Measurements from ENCODE around the gene CTLA4. TPM values are rescaled to one million over a fixed set of nuclear protein-coding genes. Genes with fewer than 3 reads are reported as not detected.

CTLA4 gene
- polyA plus RNA-seq, 1 donor (not counting 4 experiments of a cell fraction or from before 2014, with no cell fraction given), result not detected

- Histone ChIP-seq H3K4me1 (ENCODE audit: control insufficient read depth, extremely low read depth, insufficient read depth, low read length) (no peaks in the 10 kb centered on the region), H3K4me3 (ENCODE audit: control insufficient read depth in 2 of 3, extremely low read depth in 1 of 3, insufficient read depth in 2 of 3, low read depth in 1 of 3, low read length in 3 of 3) (no peak overlapping the region), H2AFZ (ENCODE audit: control insufficient read depth, low read length) (no peak overlapping the region), H3K4me2 (ENCODE audit: control insufficient read depth, extremely low read depth, insufficient read depth, low read depth, low read length) (no peak overlapping the region), H3K27me3 (ENCODE audit: control insufficient read depth, extremely low read depth, insufficient read depth, low read length) (no peaks in the 10 kb centered on the region), H3K9ac (ENCODE audit: control insufficient read depth, extremely low read depth, insufficient read depth, low read length) (no peak overlapping the region), H4K20me1 (ENCODE audit: control insufficient read depth, extremely low read depth, insufficient read depth, low read length) (no peaks in the 10 kb centered on the region), H3K9me1 (ENCODE audit: control insufficient read depth, extremely low read depth, insufficient read depth, low read length) (no peaks in the 10 kb centered on the region), H3K9me3 (ENCODE audit: control insufficient read depth, low read depth, low read length) (no peaks in the 10 kb centered on the region), H3K27ac (ENCODE audit: control insufficient read depth, insufficient read depth, low read length) (no peak overlapping the region), H3K79me2 (ENCODE audit: control insufficient read depth, insufficient read depth, low read length) (no peaks in the 10 kb centered on the region), H3K36me3 (ENCODE audit: control insufficient read depth in 2 of 2, extremely low read depth in 1 of 2, insufficient read depth in 2 of 2, low read length in 2 of 2) (no peaks in the 10 kb centered on the region)
- no peak for TF ChIP-seq EZH2 (IDR thresholded peaks at IDR 0.05; ENCODE audit: low read length)
- no peak for TF ChIP-seq CTCF (optimal IDR thresholded peaks at IDR 0.05 in 1 of 3, IDR thresholded peaks at IDR 0.05 in 1 of 3, conservative IDR thresholded peaks at IDR 0.05 in 1 of 3; ENCODE audit: extremely low read depth in 1 of 3, insufficient read depth in 2 of 3, low read length in 3 of 3)
- FAIRE-seq (no peak), DNase-seq (ENCODE audit: low read depth, low spot score) (no peak)
- dilution Hi-C loops (cut with MboI; ENCODE audit: extremely low pct_ligation_motif_present, low sequenced_read_pairs), result no loop called here
These were observed 26.7 kb downstream of the CTLA4 start for GRCh38 chr2:203894262-203894661.

DNA sequence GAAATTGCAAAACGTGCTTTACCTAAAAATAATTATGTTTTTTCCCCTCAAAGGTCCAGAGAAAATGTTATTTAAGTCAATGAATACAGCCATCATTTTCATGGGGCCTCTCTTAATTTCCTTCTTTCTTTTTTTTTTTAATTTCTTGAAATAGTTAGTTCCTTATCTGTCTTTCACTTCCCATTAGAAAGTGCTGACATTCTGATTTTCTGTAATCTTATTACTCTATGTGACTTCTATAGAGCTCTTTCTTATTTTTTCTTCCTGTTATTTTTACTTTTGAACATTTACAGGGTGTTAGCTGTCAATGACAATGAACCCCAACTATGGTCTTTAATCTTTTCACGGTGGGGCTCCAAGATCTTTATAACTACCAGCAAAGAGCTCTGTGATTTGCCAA lies 30.0 kb downstream of the CTLA4 start:
- Histone ChIP-seq H3K4me3 (ENCODE audit: control insufficient read depth in 2 of 3, extremely low read depth in 1 of 3, insufficient read depth in 2 of 3, low read depth in 1 of 3, low read length in 3 of 3) (no peak overlapping the region), H3K9ac (ENCODE audit: control insufficient read depth, extremely low read depth, insufficient read depth, low read length) (no peak overlapping the region), H3K4me2 (ENCODE audit: control insufficient read depth, extremely low read depth, insufficient read depth, low read depth, low read length) (no peak overlapping the region), H3K36me3 (ENCODE audit: control insufficient read depth in 2 of 2, extremely low read depth in 1 of 2, insufficient read depth in 2 of 2, low read length in 2 of 2) (no peaks in the 10 kb centered on the region), H3K9me1 (ENCODE audit: control insufficient read depth, extremely low read depth, insufficient read depth, low read length) (no peaks in the 10 kb centered on the region), H3K27ac (ENCODE audit: control insufficient read depth, insufficient read depth, low read length) (no peak overlapping the region), H4K20me1 (ENCODE audit: control insufficient read depth, extremely low read depth, insufficient read depth, low read length) (no peaks in the 10 kb centered on the region), H3K79me2 (ENCODE audit: control insufficient read depth, insufficient read depth, low read length) (no peaks in the 10 kb centered on the region), H2AFZ (ENCODE audit: control insufficient read depth, low read length) (no peak overlapping the region), H3K4me1 (ENCODE audit: control insufficient read depth, extremely low read depth, insufficient read depth, low read length) (no peaks in the 10 kb centered on the region), H3K27me3 (ENCODE audit: control insufficient read depth, extremely low read depth, insufficient read depth, low read length) (no peaks in the 10 kb centered on the region), H3K9me3 (ENCODE audit: control insufficient read depth, low read depth, low read length) (peaks cover 5% of the 10 kb centered on the region)
- TF ChIP-seq CTCF (optimal IDR thresholded peaks at IDR 0.05 in 1 of 3, IDR thresholded peaks at IDR 0.05 in 1 of 3, conservative IDR thresholded peaks at IDR 0.05 in 1 of 3; ENCODE audit: extremely low read depth in 1 of 3, insufficient read depth in 2 of 3, low read length in 3 of 3) (no peak), EZH2 (IDR thresholded peaks at IDR 0.05; ENCODE audit: low read length) (no peak)
- no peak for FAIRE-seq
- no peak for DNase-seq (ENCODE audit: low read depth, low spot score)
- dilution Hi-C loops (cut with MboI; ENCODE audit: extremely low pct_ligation_motif_present, low sequenced_read_pairs), result no loop called here

All from keratinocyte (primary cell).